K562 (cell line): ENCODE data around the gene ENDOU. TPM values are rescaled to one million over a fixed set of nuclear protein-coding genes. Genes with fewer than 3 reads are reported as not detected.

Experiments used
- ATAC-seq: fragments of 200-7000 bp; cut with Tn5 transposase; 3 replicates; pipeline ENCODE4 v1.9.1; 2020; ENCODE audit warnings: moderate library complexity
- BruUV-seq: library from RNA; stranded (reverse); fragments of 400-500 nt; replicated peaks from 2 replicates; lab custom pipeline; 2021; lab: Mats Ljungman, UMichigan
- CTCF ChIA-PET: fragments of 300-600 bp; formaldehyde crosslinking; extraction: SDS; loops from one replicate; lab custom pipeline; 2021; ENCODE audit warnings: low intra/inter-chr PET ratio; lab: Yijun Ruan, JAX
- POLR2A ChIA-PET: fragments of 300-600, 350-650 bp; sonication (Branson Sonifier 250); formaldehyde crosslinking; extraction: SDS; loops from one replicate; lab custom pipeline; 2021; ENCODE audit warnings: antibody characterized with exemption, inconsistent platforms; lab: Yijun Ruan, JAX
- DNase-seq, 4 experiments: peaks; one replicate each; pipeline versions ENCODE4 v3.0.0 to v3.0.0-alpha.2; 2011 to 2018; ENCODE audit warnings: low spot score in 3 of 4, mixed read lengths in 3 of 4; ENCODE audit errors: extremely low read depth in 1 of 4
- FAIRE-seq: peaks from 2 replicates; lab custom pipeline; 2011; peaks lifted over from hg19 to GRCh38; lab: Jason Lieb, UNC
- H2AFZ ChIP-seq: 2 replicates; pipeline ENCODE4 v1.6.0; 2011; ENCODE audit warnings: low read depth, low read length, control low read depth, inconsistent platforms
- H3K27ac ChIP-seq: fragments of 200-600 bp; 3 replicates; pipeline ENCODE4 v1.8.0; 2011; ENCODE audit warnings: low read depth, mild to moderate bottlenecking, control low read depth, inconsistent platforms, low read length, moderate library complexity, mixed read lengths; ENCODE audit errors: extremely low read depth
- H3K27me3 ChIP-seq, 2 experiments: fragments of 300-600 bp in 1 of 2; 2 replicates in 1 of 2; 3 replicates in 1 of 2; pipeline versions ENCODE4 v1.6.0 to v1.8.0; 2011; ENCODE audit warnings: inconsistent platforms in 2 of 2, low read length in 2 of 2, mild to moderate bottlenecking in 1 of 2, mixed read lengths in 1 of 2, moderate library complexity in 1 of 2; ENCODE audit not compliant: control insufficient read depth in 2 of 2, insufficient read depth in 2 of 2
- H3K36me3 ChIP-seq: fragments of 300-600 bp; 3 replicates; pipeline ENCODE4 v1.8.0; 2011; ENCODE audit warnings: mild to moderate bottlenecking, low read length, inconsistent platforms; ENCODE audit not compliant: control insufficient read depth, insufficient read depth
- H3K4me1 ChIP-seq, 2 experiments: fragments of 200-600 bp in 1 of 2; replicated peaks in 1 of 2; 2 replicates in 1 of 2; 3 replicates in 1 of 2; pipeline versions ENCODE4 v1.5.1 to v1.8.0; 2011; ENCODE audit warnings: inconsistent platforms in 2 of 2, low read length in 2 of 2, mild to moderate bottlenecking in 1 of 2, mixed read lengths in 1 of 2, moderate library complexity in 1 of 2; ENCODE audit not compliant: control insufficient read depth in 2 of 2, insufficient read depth in 2 of 2
- H3K4me2 ChIP-seq: 2 replicates; pipeline ENCODE4 v1.6.1; 2011; ENCODE audit warnings: low read length, control low read depth, inconsistent platforms, mixed read lengths; ENCODE audit not compliant: insufficient read depth
- H3K4me3 ChIP-seq: fragments of 200-600 bp; sonication (generic), shearing (Covaris generic); 2 replicates; pipeline ENCODE4 v1.5.1; 2016; ENCODE audit warnings: control low read depth, inconsistent platforms
- H3K79me2 ChIP-seq: fragments of 200-600 bp; 3 replicates; pipeline ENCODE4 v1.8.0; 2011; ENCODE audit warnings: low read length, inconsistent platforms; ENCODE audit not compliant: control insufficient read depth, insufficient read depth
- H3K9ac ChIP-seq, 2 experiments: 2 replicates each; pipeline versions ENCODE4 v1.6.0 to v1.6.1; 2011; ENCODE audit warnings: low read depth in 2 of 2, low read length in 2 of 2, control low read depth in 1 of 2, inconsistent platforms in 1 of 2, mild to moderate bottlenecking in 1 of 2, mixed read lengths in 1 of 2; ENCODE audit not compliant: insufficient read depth in 1 of 2
- H3K9me1 ChIP-seq: one replicate; pipeline ENCODE4 v1.6.0; 2011; ENCODE audit warnings: inconsistent platforms, mild to moderate bottlenecking, low read length, moderate library complexity; ENCODE audit not compliant: control insufficient read depth, insufficient read depth
- H3K9me3 ChIP-seq: replicated peaks from 2 replicates; pipeline ENCODE4 v1.5.1; 2011; ENCODE audit warnings: low read depth, low read length, inconsistent platforms; ENCODE audit not compliant: control insufficient read depth, insufficient read depth
- H4K20me1 ChIP-seq: replicated peaks from 2 replicates; pipeline ENCODE4 v1.6.1; 2011; ENCODE audit warnings: low read length, inconsistent platforms, mixed read lengths; ENCODE audit not compliant: control insufficient read depth, insufficient read depth
- CCNT2 ChIP-seq: IDR thresholded peaks from 2 replicates; pipeline ENCODE4 v1.6.1; 2011; ENCODE audit warnings: borderline replicate concordance, low read depth, mild to moderate bottlenecking, moderate library complexity, mixed read lengths, low read length; ENCODE audit not compliant: insufficient read length; ENCODE audit errors: extremely low read depth
- IFI16 ChIP-seq: fragments of 250-450 bp; sonication (Bioruptor Pico); IDR thresholded peaks from 2 replicates; pipeline ENCODE4 v2.1.2; 2022; ENCODE audit warnings: mild to moderate bottlenecking, inconsistent platforms
- MAZ ChIP-seq, 2 experiments: fragments of 450-650 bp in 1 of 2; sonication (generic) in 1 of 2; formaldehyde crosslinking; IDR thresholded peaks in 1 of 2; conservative IDR thresholded peaks in 1 of 2; 2 replicates each; pipeline versions ENCODE4 v1.4.0 to v1.5.0; 2020; ENCODE audit warnings: mild to moderate bottlenecking in 1 of 2, missing genetic modification reagents in 1 of 2
- NR4A1 ChIP-seq, 2 experiments: fragments of 250-450 bp in 1 of 2; fragments of 450-650 bp in 1 of 2; sonication (Bioruptor Pico) in 1 of 2; IDR thresholded peaks; 2 replicates each; pipeline versions ENCODE4 v1.4.0 to v1.6.1; 2016 to 2020; ENCODE audit warnings: mild to moderate bottlenecking in 2 of 2, missing compliant biosample characterization in 1 of 2, missing genetic modification characterization in 1 of 2, moderate library complexity in 1 of 2
- SMAD1 ChIP-seq: fragments of 150-350 bp; IDR thresholded peaks from 2 replicates; pipeline ENCODE4 v1.6.1; 2014; ENCODE audit warnings: low read length, low read depth; ENCODE audit not compliant: partially characterized antibody
- ZNF347 ChIP-seq: fragments of 450-650 bp; formaldehyde crosslinking; IDR thresholded peaks from 2 replicates; pipeline ENCODE4 v1.4.0; 2020; ENCODE audit warnings: low read depth, mild to moderate bottlenecking, moderate library complexity
- WGBS: fragments of 100-300 bp; shearing (Covaris generic); methylation state at CpG from one replicate; pipeline ENCODE4 v1.1.6; 2016; ENCODE audit warnings: low coverage, mixed read lengths; ENCODE audit not compliant: insufficient coverage; ENCODE audit errors: missing lambda C conversion rate; 5-methylcytosine and 5-hydroxymethylcytosine counted together
- in situ Hi-C: fragments of 300-500 bp; cut with MboI; formaldehyde crosslinking; loops from 4 replicates; pipeline ENCODE4 v1.15.0; 2018; ENCODE audit warnings: inconsistent platforms, mixed read lengths
- intact Hi-C: fragments of 100-400 bp; cut with micrococcal nuclease; formaldehyde crosslinking; loops from 2 replicates; pipeline ENCODE4 v1.14.2; 2022
- polyA plus RNA-seq, 8 experiments: library from polyadenylated mRNA; depleted of rRNA in 4 of 8; stranded (reverse) in 5 of 8; unstranded in 3 of 8; fragments of >200 nt; fragmentation: Nextera tagmentation in 2 of 8; fragmentation: Illumina TruSeq in 1 of 8; extraction: Ambion mirVana in 2 of 8; extraction: Trizol in 1 of 8; gene quantifications; 2 replicates each; pipeline versions ENCODE4 v1.2.1 to v1.2.3, GENCODE V29; 2011 to 2014; ENCODE audit warnings: inconsistent platforms in 1 of 8, missing spikeins in 1 of 8
- total RNA-seq, 7 experiments: library from RNA; depleted of rRNA in 6 of 7; stranded (reverse); fragments of >200 nt in 6 of 7; fragmentation: Illumina TruSeq in 2 of 7; extraction: Trizol in 2 of 7; gene quantifications; 2 replicates each; pipeline versions ENCODE4 v1.2.1 to v1.2.3, GENCODE V29; 2011 to 2021; ENCODE audit warnings: low replicate concordance in 1 of 7
- TF ChIP-seq, protein P1 (sequence below): sonication (generic); formaldehyde crosslinking; IDR thresholded peaks from 2 replicates; pipeline ENCODE4 v1.8.1; 2023; ENCODE audit warnings: mild to moderate bottlenecking, missing genetic modification reagents

Gene ENDOU
- total and polyA plus RNA-seq, 9 of the 15 experiments (the other 6 are each of a cell fraction or from before 2014, with no cell fraction given), result 0.03 TPM; not detected in 8

DNA sequence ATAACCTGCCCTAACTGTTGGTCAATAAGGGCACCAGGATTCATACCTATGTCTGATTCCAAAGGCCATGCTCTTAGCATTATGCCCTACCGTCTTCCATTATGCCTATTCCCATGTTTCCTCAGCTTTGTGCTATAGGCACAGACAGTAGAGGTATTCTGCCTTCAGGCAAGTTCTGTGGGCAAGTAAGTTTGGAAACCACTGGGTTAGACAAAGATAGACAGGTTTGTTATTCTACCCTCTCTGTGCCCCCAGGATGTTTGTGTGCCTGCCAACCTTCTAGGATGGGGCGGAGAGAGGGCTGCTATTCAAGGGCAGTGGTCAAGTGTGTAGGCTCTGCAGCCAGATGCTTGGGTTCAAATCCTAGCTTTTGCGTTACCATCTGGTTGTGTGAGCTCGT lies 28.8 kb upstream of the ENDOU start:
- Histone ChIP-seq H3K4me1 (peaks cover 14 to 32% of the 10 kb centered on the region in 2 experiments; a peak in 4 of 5 replicates), H3K9me1 (no peaks in the 10 kb centered on the region), H3K9me3 (no peaks in the 10 kb centered on the region), H2AFZ (no peak overlapping the region), H3K9ac (no peak overlapping the region), H3K27me3 (peaks cover 9 to 12% of the 10 kb centered on the region in 2 experiments; a peak in 4 of 5 replicates), H4K20me1 (no peaks in the 10 kb centered on the region), H3K79me2 (no peaks in the 10 kb centered on the region), H3K27ac (no peak overlapping the region), H3K4me3 (no peak overlapping the region), H3K4me2 (no peak overlapping the region), H3K36me3 (no peaks in the 10 kb centered on the region)
- TF ChIP-seq, protein P1, sequence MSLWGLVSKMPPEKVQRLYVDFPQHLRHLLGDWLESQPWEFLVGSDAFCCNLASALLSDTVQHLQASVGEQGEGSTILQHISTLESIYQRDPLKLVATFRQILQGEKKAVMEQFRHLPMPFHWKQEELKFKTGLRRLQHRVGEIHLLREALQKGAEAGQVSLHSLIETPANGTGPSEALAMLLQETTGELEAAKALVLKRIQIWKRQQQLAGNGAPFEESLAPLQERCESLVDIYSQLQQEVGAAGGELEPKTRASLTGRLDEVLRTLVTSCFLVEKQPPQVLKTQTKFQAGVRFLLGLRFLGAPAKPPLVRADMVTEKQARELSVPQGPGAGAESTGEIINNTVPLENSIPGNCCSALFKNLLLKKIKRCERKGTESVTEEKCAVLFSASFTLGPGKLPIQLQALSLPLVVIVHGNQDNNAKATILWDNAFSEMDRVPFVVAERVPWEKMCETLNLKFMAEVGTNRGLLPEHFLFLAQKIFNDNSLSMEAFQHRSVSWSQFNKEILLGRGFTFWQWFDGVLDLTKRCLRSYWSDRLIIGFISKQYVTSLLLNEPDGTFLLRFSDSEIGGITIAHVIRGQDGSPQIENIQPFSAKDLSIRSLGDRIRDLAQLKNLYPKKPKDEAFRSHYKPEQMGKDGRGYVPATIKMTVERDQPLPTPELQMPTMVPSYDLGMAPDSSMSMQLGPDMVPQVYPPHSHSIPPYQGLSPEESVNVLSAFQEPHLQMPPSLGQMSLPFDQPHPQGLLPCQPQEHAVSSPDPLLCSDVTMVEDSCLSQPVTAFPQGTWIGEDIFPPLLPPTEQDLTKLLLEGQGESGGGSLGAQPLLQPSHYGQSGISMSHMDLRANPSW (CRISPR knock-in tag), result no peak
- TF ChIP-seq IFI16, result no peak
- TF ChIP-seq CCNT2, result no peak
- TF ChIP-seq SMAD1, result no peak
- no peak for TF ChIP-seq MAZ (CRISPR knock-in tag; conservative IDR thresholded peaks at IDR 0.05 in 1 of 2, IDR thresholded peaks at IDR 0.05 in 1 of 2)
- TF ChIP-seq NR4A1 (CRISPR knock-in tag; IDR thresholded peaks at IDR 0.05), result no peak
- no peak for TF ChIP-seq NR4A1 (tag; IDR thresholded peaks at IDR 0.05)
- TF ChIP-seq ZNF347 (CRISPR knock-in tag), result no peak
- intact Hi-C loops, result no loop called here
- FAIRE-seq, result no peak
- in situ Hi-C loops, result no loop called here
- no peak for ATAC-seq
- 68% methylated on average over 4 of the region's 4 CpGs for WGBS
- ChIA-PET POLR2A (interaction anchor here (1.1 kb wide), 1 partner anchor 17 kb away, joined by 3 read pairs; no protein-coding TSS in a partner anchor), CTCF (no interaction called here)
- BruUV-seq, result no TSS peak
- DNase-seq, result no peak
